NCI-H82 treated with DMSO at 0.1 percent for 48 hours (cell line): Measurements from ENCODE around the gene FBXL13.
"Not testable (repeated sequence)": the region's sequence is repeated elsewhere in the genome, so short reads cannot be mapped to it uniquely, and the experiment has no call there.

Source experiments
- DNase-seq: peaks from one replicate; lab custom pipeline; 2025; ENCODE audit not compliant: unreplicated experiment; lab: John Stamatoyannopoulos, UW

The FBXL13 gene

GRCh38 chr7:102778663-102779062 is 295.9 kb downstream of the FBXL13 start:
- DNase-seq: not testable (repeated sequence)

GRCh38 chr7:102776217-102776616 is 298.4 kb downstream of the FBXL13 start:
- DNase-seq: not testable (repeated sequence)

- DNase-seq: not testable (repeated sequence)
These were observed 304.1 kb downstream of the FBXL13 start for GRCh38 chr7:102770467-102770866.

GRCh38 chr7:102769657-102770192 is 304.9 kb downstream of the FBXL13 start:
- DNase-seq: not testable (repeated sequence)

GRCh38 chr7:102763295-102763905 is 311.2 kb downstream of the FBXL13 start:
- DNase-seq: not testable (repeated sequence)
